Measurements from ENCODE around the gene BCL2A1. TPM values are rescaled to one million over a fixed set of nuclear protein-coding genes. Genes with fewer than 3 reads are reported as not detected.

Gene BCL2A1
- total and polyA plus RNA-seq, 10 of the 15 experiments (the other 5 are each of a cell fraction or from before 2014, with no cell fraction given): 181 to 570 (median 321) TPM

- TF ChIP-seq ZNF207 (IDR thresholded peaks at IDR 0.05; ENCODE audit: borderline replicate concordance): no peak
- TF ChIP-seq CBFB (IDR thresholded peaks at IDR 0.05; ENCODE audit: low read depth): no peak
- peak; percentile 5 for TF ChIP-seq SIX5 (IDR thresholded peaks at IDR 0.05; ENCODE audit: low read depth, low read length, severe bottlenecking)
- TF ChIP-seq SRF (IDR thresholded peaks at IDR 0.05; ENCODE audit: low read depth in 2 of 2, low read length in 2 of 2): peak in 1 of 2 experiments; percentile 51; a peak in 1 of 4 replicates
- TF ChIP-seq ATF7 (IDR thresholded peaks at IDR 0.05; ENCODE audit: low read depth): peak; percentile 49; the same call in 1 of the 2 replicates
- TF ChIP-seq, protein P1, sequence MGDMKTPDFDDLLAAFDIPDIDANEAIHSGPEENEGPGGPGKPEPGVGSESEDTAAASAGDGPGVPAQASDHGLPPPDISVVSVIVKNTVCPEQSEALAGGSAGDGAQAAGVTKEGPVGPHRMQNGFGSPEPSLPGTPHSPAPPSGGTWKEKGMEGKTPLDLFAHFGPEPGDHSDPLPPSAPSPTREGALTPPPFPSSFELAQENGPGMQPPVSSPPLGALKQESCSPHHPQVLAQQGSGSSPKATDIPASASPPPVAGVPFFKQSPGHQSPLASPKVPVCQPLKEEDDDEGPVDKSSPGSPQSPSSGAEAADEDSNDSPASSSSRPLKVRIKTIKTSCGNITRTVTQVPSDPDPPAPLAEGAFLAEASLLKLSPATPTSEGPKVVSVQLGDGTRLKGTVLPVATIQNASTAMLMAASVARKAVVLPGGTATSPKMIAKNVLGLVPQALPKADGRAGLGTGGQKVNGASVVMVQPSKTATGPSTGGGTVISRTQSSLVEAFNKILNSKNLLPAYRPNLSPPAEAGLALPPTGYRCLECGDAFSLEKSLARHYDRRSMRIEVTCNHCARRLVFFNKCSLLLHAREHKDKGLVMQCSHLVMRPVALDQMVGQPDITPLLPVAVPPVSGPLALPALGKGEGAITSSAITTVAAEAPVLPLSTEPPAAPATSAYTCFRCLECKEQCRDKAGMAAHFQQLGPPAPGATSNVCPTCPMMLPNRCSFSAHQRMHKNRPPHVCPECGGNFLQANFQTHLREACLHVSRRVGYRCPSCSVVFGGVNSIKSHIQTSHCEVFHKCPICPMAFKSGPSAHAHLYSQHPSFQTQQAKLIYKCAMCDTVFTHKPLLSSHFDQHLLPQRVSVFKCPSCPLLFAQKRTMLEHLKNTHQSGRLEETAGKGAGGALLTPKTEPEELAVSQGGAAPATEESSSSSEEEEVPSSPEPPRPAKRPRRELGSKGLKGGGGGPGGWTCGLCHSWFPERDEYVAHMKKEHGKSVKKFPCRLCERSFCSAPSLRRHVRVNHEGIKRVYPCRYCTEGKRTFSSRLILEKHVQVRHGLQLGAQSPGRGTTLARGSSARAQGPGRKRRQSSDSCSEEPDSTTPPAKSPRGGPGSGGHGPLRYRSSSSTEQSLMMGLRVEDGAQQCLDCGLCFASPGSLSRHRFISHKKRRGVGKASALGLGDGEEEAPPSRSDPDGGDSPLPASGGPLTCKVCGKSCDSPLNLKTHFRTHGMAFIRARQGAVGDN (IDR thresholded peaks at IDR 0.05): peak; percentile 78
Measured at GRCh38 chr15:79923515-79924169, 47.4 kb downstream of the BCL2A1 start (continued).

DNA sequence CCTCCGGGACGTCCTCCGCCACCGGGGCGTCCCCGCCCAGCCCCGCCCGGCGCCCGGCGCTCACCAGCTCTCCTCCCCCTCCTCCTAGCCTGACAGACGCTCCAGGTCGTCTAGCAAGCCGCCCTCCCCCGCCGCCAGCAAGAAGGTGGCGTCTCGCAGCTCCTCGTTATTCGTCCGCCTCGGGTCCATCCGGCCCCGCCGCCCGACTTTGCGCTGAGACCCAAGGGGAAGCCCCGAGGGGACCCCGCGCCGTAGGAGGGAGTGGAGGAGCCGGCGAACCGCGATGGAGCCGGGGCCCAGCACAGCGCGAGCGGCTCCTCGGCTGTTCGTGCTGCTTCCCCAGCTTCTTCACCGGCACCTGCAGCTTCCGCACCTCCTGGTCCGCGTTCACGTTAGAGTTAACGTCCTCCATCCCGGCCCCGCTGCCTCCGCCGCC lies 47.9 kb downstream of the BCL2A1 start:
- no peak for DNase-seq (ENCODE audit: low read depth, low spot score)
- Histone ChIP-seq H3K4me3 (peak overlapping the region; percentile 80), H3K27ac (ENCODE audit: control insufficient read depth, insufficient read depth) (peak overlapping the region; percentile 92), H3K4me2 (ENCODE audit: control insufficient read depth, insufficient read depth) (0 out of 2 replicates have a peak overlapping the region, but pooled peaks have one; percentile 88), H3K27me3 (replicated peaks in 1 of 2; ENCODE audit: control insufficient read depth in 2 of 2, insufficient read depth in 2 of 2, low read length in 1 of 2) (no peaks in the 10 kb centered on the region), H4K20me1 (ENCODE audit: control insufficient read depth, insufficient read depth) (no peaks in the 10 kb centered on the region), H3K36me3 (ENCODE audit: control insufficient read depth in 2 of 2, insufficient read depth in 2 of 2, low read length in 1 of 2) (peaks cover 0 to 4% of the 10 kb centered on the region in 2 experiments; a peak in 2 of 4 replicates), H3K4me1 (ENCODE audit: control insufficient read depth, insufficient read depth, low read length) (no peaks in the 10 kb centered on the region), H2AFZ (ENCODE audit: control insufficient read depth, low read depth, low read length) (peak overlapping the region; percentile 59), H3K9ac (ENCODE audit: control insufficient read depth, insufficient read depth, low read length) (peak overlapping the region; percentile 86), H3K79me2 (ENCODE audit: control insufficient read depth, insufficient read depth, low read length) (peaks cover 31% of the 10 kb centered on the region), H3K9me3 (replicated peaks; ENCODE audit: control insufficient read depth, insufficient read depth, low read length) (peaks cover 25% of the 10 kb centered on the region)
- intact Hi-C loops (cut with micrococcal nuclease; ENCODE audit: unreplicated experiment) (loop anchor here (2.0 to 5.0 kb wide), 3 partner anchors 26 to 139 kb away; partner anchors contain the start of genes BCL2A1 and MTHFS), in situ Hi-C loops (cut with MboI) (no loop called here)
- SMC1A ChIA-PET (ENCODE audit: uncharacterized antibody, unreplicated experiment): interaction anchor here (0.5 to 4.5 kb wide), 25 partner anchors 9 to 143 kb away, joined by 3 to 54 read pairs (median 6); partner anchors contain the start of genes BCL2A1 and MTHFS
- POLR2A ChIA-PET: interaction anchor here (0.6 to 3.9 kb wide), 26 partner anchors 9 to 149 kb away, joined by 3 to 49 read pairs (median 4); partner anchors contain the start of gene BCL2A1
- 1% methylated on average over 48 of the region's 51 CpGs for WGBS (ENCODE audit: insufficient coverage, insufficient replicate concordance, low lambda C conversion rate, missing lambda C conversion rate)
- RAD21 ChIA-PET (ENCODE audit: unreplicated experiment): interaction anchor here (0.6 to 3.3 kb wide), 28 partner anchors 9 to 95 kb away, joined by 3 to 52 read pairs (median 4); partner anchors contain the start of gene BCL2A1
- ATAC-seq: peak; percentile 78
- BruUV-seq (replicated peaks): no TSS peak
- CTCF ChIA-PET: interaction anchor here (0.6 to 2.7 kb wide), 13 partner anchors 10 to 124 kb away, joined by 3 to 12 read pairs (median 6); no protein-coding TSS in a partner anchor
- FAIRE-seq: peak; percentile 31
- TF ChIP-seq, protein P2, sequence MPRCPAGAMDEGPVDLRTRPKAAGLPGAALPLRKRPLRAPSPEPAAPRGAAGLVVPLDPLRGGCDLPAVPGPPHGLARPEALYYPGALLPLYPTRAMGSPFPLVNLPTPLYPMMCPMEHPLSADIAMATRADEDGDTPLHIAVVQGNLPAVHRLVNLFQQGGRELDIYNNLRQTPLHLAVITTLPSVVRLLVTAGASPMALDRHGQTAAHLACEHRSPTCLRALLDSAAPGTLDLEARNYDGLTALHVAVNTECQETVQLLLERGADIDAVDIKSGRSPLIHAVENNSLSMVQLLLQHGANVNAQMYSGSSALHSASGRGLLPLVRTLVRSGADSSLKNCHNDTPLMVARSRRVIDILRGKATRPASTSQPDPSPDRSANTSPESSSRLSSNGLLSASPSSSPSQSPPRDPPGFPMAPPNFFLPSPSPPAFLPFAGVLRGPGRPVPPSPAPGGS (IDR thresholded peaks at IDR 0.05; ENCODE audit: borderline replicate concordance, insufficient read depth, low read depth, low read length, poor library complexity, severe bottlenecking): no peak
- TF ChIP-seq NFIC (IDR thresholded peaks at IDR 0.05; ENCODE audit: low read depth, low read length) (no peak), SP1 (IDR thresholded peaks at IDR 0.05; ENCODE audit: low read depth, low read length) (no peak), DPF2 (IDR thresholded peaks at IDR 0.05) (peak; percentile 67), NR2C2 (IDR thresholded peaks at IDR 0.05; ENCODE audit: borderline replicate concordance, control insufficient read depth, insufficient read length, low read depth) (no peak)
- TF ChIP-seq, protein P3, sequence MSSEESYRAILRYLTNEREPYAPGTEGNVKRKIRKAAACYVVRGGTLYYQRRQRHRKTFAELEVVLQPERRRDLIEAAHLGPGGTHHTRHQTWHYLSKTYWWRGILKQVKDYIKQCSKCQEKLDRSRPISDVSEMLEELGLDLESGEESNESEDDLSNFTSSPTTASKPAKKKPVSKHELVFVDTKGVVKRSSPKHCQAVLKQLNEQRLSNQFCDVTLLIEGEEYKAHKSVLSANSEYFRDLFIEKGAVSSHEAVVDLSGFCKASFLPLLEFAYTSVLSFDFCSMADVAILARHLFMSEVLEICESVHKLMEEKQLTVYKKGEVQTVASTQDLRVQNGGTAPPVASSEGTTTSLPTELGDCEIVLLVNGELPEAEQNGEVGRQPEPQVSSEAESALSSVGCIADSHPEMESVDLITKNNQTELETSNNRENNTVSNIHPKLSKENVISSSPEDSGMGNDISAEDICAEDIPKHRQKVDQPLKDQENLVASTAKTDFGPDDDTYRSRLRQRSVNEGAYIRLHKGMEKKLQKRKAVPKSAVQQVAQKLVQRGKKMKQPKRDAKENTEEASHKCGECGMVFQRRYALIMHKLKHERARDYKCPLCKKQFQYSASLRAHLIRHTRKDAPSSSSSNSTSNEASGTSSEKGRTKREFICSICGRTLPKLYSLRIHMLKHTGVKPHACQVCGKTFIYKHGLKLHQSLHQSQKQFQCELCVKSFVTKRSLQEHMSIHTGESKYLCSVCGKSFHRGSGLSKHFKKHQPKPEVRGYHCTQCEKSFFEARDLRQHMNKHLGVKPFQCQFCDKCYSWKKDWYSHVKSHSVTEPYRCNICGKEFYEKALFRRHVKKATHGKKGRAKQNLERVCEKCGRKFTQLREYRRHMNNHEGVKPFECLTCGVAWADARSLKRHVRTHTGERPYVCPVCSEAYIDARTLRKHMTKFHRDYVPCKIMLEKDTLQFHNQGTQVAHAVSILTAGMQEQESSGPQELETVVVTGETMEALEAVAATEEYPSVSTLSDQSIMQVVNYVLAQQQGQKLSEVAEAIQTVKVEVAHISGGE (CRISPR knock-in tag; IDR thresholded peaks at IDR 0.05): no peak

Data from GM12878 (cell line).